ENCODE results near the gene HOXA1. TPM values are rescaled to one million over a fixed set of nuclear protein-coding genes. Genes with fewer than 3 reads are reported as not detected.

HOXA1 gene
- polyA plus RNA-seq, 3 donors from 2014 or later, result 0.62 TPM; not detected in 2

- no peak for DNase-seq
- Mint-ChIP-seq H3K4me1 (no peaks in the 10 kb centered on the region), H3K9me3 (no peaks in the 10 kb centered on the region), H3K4me3 (no peak overlapping the region), H3K27me3 (ENCODE audit: low read depth in 3 of 3) (peaks cover 0 to 2% (median 2%) of the 10 kb centered on the region in 3 donors), H3K36me3 (peaks cover 0 to 3% (median 0%) of the 10 kb centered on the region in 3 donors), H3K27ac (no peak overlapping the region)
Observed at GRCh38 chr7:27109466-27110185, 13.8 kb upstream of the HOXA1 start.

- no peaks in the 10 kb centered on the region for H3K4me1 Mint-ChIP-seq
- H3K27me3 Mint-ChIP-seq (ENCODE audit: low read depth in 3 of 3), result peaks cover 3 to 10% (median 4%) of the 10 kb centered on the region in 3 donors
- DNase-seq, result no peak
- peaks cover 0 to 8% (median 4%) of the 10 kb centered on the region in 3 donors for H3K36me3 Mint-ChIP-seq
- no peaks in the 10 kb centered on the region for H3K9me3 Mint-ChIP-seq
- no peak overlapping the region for H3K27ac Mint-ChIP-seq
- H3K4me3 Mint-ChIP-seq, result no peak overlapping the region
Observed at GRCh38 chr7:27108390-27109127, 12.8 kb upstream of the HOXA1 start.

GRCh38 chr7:27107391-27108381, 11.9 kb upstream of the HOXA1 start:
- Mint-ChIP-seq H3K27ac (no peak overlapping the region), H3K27me3 (ENCODE audit: low read depth in 3 of 3) (peaks cover 5 to 16% (median 9%) of the 10 kb centered on the region in 3 donors), H3K4me3 (no peak overlapping the region), H3K36me3 (peaks cover 0 to 9% (median 8%) of the 10 kb centered on the region in 3 donors), H3K4me1 (peaks cover 4 to 6% of the 10 kb centered on the region in 2 donors), H3K9me3 (no peaks in the 10 kb centered on the region)
- DNase-seq, result no peak

- Mint-ChIP-seq H3K4me1 (peaks cover 10 to 14% of the 10 kb centered on the region in 2 donors), H3K27me3 (ENCODE audit: low read depth in 3 of 3) (peaks cover 10 to 17% (median 15%) of the 10 kb centered on the region in 3 donors), H3K4me3 (no peak overlapping the region), H3K36me3 (peaks cover 0 to 10% (median 8%) of the 10 kb centered on the region in 3 donors), H3K9me3 (no peaks in the 10 kb centered on the region), H3K27ac (no peak overlapping the region)
- no peak for DNase-seq
Observed at GRCh38 chr7:27106901-27107240, 11.1 kb upstream of the HOXA1 start.

GRCh38 chr7:27106181-27106900, 10.5 kb upstream of the HOXA1 start:
- peaks cover 4 to 15% (median 13%) of the 10 kb centered on the region in 3 donors for H3K36me3 Mint-ChIP-seq
- peaks cover 10 to 19% (median 17%) of the 10 kb centered on the region in 3 donors for H3K27me3 Mint-ChIP-seq (ENCODE audit: low read depth in 3 of 3)
- DNase-seq, result no peak
- H3K4me3 Mint-ChIP-seq, result no peak overlapping the region
- H3K27ac Mint-ChIP-seq, result no peak overlapping the region
- H3K4me1 Mint-ChIP-seq, result peaks cover 14 to 19% of the 10 kb centered on the region in 2 donors
- no peaks in the 10 kb centered on the region for H3K9me3 Mint-ChIP-seq

GRCh38 chr7:27105301-27106031, 9.7 kb upstream of the HOXA1 start:
- Mint-ChIP-seq H3K4me3 (no peak overlapping the region), H3K4me1 (peaks cover 14 to 20% of the 10 kb centered on the region in 2 donors), H3K9me3 (no peaks in the 10 kb centered on the region), H3K27ac (no peak overlapping the region), H3K27me3 (ENCODE audit: low read depth in 3 of 3) (peaks cover 10 to 19% (median 17%) of the 10 kb centered on the region in 3 donors), H3K36me3 (peaks cover 7 to 23% (median 20%) of the 10 kb centered on the region in 3 donors)
- no peak for DNase-seq

- Mint-ChIP-seq H3K4me3 (no peak overlapping the region), H3K27me3 (ENCODE audit: low read depth in 3 of 3) (peaks cover 10 to 21% (median 17%) of the 10 kb centered on the region in 3 donors)
Observed at GRCh38 chr7:27104341-27105058, 8.7 kb upstream of the HOXA1 start.

GRCh38 chr7:27103489-27104226, 7.9 kb upstream of the HOXA1 start:
- peak overlapping the region in 1 of 5 donors; percentile 41 for H3K4me3 Mint-ChIP-seq
- H3K27me3 Mint-ChIP-seq (ENCODE audit: low read depth in 3 of 3), result peaks cover 15 to 21% (median 17%) of the 10 kb centered on the region in 3 donors
- no peak overlapping the region for H3K27ac Mint-ChIP-seq

More at GRCh38 chr7:27104341-27105058, 8.7 kb upstream of the HOXA1 start:
- H3K36me3 Mint-ChIP-seq, result peaks cover 14 to 32% (median 29%) of the 10 kb centered on the region in 3 donors
- H3K27ac Mint-ChIP-seq, result no peak overlapping the region
- DNase-seq, result no peak
- no peaks in the 10 kb centered on the region for H3K9me3 Mint-ChIP-seq
- H3K4me1 Mint-ChIP-seq, result peaks cover 14 to 20% of the 10 kb centered on the region in 2 donors

GRCh38 chr7:27102581-27103442, 7.0 kb upstream of the HOXA1 start, which contains the start of gene HOXA2:
Gene HOXA2 (minus strand): TSS chr7:27102683. CDS start chr7:27102500, 183 bp downstream.
- no peak within 1 kb of the TSS for H3K27ac Mint-ChIP-seq
- H3K4me1 Mint-ChIP-seq, result peaks cover 23 to 37% of the 10 kb centered on the region in 2 donors
- H3K36me3 Mint-ChIP-seq, result peaks cover 23 to 41% (median 37%) of the 10 kb centered on the region in 3 donors
- DNase-seq, result no peak
- H3K27me3 Mint-ChIP-seq (ENCODE audit: low read depth in 3 of 3), result peaks cover 15 to 21% (median 17%) of the 10 kb centered on the region in 3 donors
- H3K9me3 Mint-ChIP-seq, result no peaks in the 10 kb centered on the region
- peak within 1 kb of the TSS; percentile 40 to 72 (median 65) for H3K4me3 Mint-ChIP-seq

More at GRCh38 chr7:27103489-27104226, 7.9 kb upstream of the HOXA1 start:
- Mint-ChIP-seq H3K36me3 (peaks cover 22 to 40% (median 37%) of the 10 kb centered on the region in 3 donors), H3K9me3 (no peaks in the 10 kb centered on the region), H3K4me1 (peaks cover 17 to 28% of the 10 kb centered on the region in 2 donors)
- DNase-seq, result no peak

- no peak overlapping the region for H3K27ac Mint-ChIP-seq
- peaks cover 18 to 22% (median 21%) of the 10 kb centered on the region in 3 donors for H3K27me3 Mint-ChIP-seq (ENCODE audit: low read depth in 3 of 3)
- H3K4me1 Mint-ChIP-seq, result peaks cover 30 to 44% of the 10 kb centered on the region in 2 donors
- peak in 2 of 3 donors; percentile 4 to 8 for DNase-seq
- no peaks in the 10 kb centered on the region for H3K9me3 Mint-ChIP-seq
- peaks cover 23 to 41% (median 34%) of the 10 kb centered on the region in 3 donors for H3K36me3 Mint-ChIP-seq
- peak overlapping the region in 4 of 5 donors; percentile 40 to 72 (median 62) for H3K4me3 Mint-ChIP-seq
Observed at GRCh38 chr7:27101957-27102580, 6.3 kb upstream of the HOXA1 start.

Data from immature natural killer cell (primary cell).